Measurements from ENCODE around the gene ZNF277.

DNA sequence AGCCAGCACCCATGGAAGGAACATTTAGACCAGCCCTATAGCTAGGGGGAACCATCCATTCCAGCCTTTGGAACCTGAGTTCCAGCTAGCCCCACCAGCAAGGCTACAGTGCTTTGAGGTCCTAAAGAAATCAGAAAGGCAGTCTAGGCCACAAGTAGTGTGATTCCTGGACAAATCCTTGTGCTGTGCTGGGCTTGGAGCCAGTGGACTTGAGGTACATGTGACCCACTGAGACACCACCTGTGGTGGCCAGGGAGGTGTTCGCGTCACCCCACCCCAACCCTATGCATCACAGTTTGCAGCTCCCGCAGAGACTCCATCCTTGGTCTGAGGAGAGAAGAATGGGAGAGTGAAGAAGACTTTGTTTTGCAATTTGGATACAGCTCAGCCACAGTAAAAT lies 31.8 kb downstream of the ZNF277 start:
- TF ChIP-seq CREB1 (IDR thresholded peaks at IDR 0.05; ENCODE audit: low read depth) (no peak), RELB (IDR thresholded peaks at IDR 0.05; ENCODE audit: low read depth) (no peak), TARDBP (IDR thresholded peaks at IDR 0.05; ENCODE audit: borderline replicate concordance) (no peak), SREBF2 (IDR thresholded peaks at IDR 0.05; ENCODE audit: low read length) (no peak), SIN3A (IDR thresholded peaks at IDR 0.05; ENCODE audit: low read depth, low read length) (no peak), SUZ12 (IDR thresholded peaks at IDR 0.05; ENCODE audit: unreplicated experiment) (no peak), MEF2B (IDR thresholded peaks at IDR 0.05; ENCODE audit: partially characterized antibody, poor library complexity, severe bottlenecking) (no peak), NRF1 (conservative IDR thresholded peaks at IDR 0.05; ENCODE audit: low read depth, low read length) (no peak), BHLHE40 (IDR thresholded peaks at IDR 0.05; ENCODE audit: borderline replicate concordance in 1 of 2, low read depth in 2 of 2, low read length in 1 of 2) (no peak)
- TF ChIP-seq, protein P1, sequence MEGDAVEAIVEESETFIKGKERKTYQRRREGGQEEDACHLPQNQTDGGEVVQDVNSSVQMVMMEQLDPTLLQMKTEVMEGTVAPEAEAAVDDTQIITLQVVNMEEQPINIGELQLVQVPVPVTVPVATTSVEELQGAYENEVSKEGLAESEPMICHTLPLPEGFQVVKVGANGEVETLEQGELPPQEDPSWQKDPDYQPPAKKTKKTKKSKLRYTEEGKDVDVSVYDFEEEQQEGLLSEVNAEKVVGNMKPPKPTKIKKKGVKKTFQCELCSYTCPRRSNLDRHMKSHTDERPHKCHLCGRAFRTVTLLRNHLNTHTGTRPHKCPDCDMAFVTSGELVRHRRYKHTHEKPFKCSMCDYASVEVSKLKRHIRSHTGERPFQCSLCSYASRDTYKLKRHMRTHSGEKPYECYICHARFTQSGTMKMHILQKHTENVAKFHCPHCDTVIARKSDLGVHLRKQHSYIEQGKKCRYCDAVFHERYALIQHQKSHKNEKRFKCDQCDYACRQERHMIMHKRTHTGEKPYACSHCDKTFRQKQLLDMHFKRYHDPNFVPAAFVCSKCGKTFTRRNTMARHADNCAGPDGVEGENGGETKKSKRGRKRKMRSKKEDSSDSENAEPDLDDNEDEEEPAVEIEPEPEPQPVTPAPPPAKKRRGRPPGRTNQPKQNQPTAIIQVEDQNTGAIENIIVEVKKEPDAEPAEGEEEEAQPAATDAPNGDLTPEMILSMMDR (IDR thresholded peaks at IDR 0.05 in 2 of 3, conservative IDR thresholded peaks at IDR 0.05 in 1 of 3; ENCODE audit: control insufficient read depth in 2 of 3, extremely low read depth in 1 of 3, insufficient read depth in 1 of 3, low read depth in 3 of 3, low read length in 3 of 3): no peak
